Fibroblast of gingiva (primary cell): ENCODE measurements around the gene BCAS3.
"Not testable (repeated sequence)": the region's sequence is repeated elsewhere in the genome, so short reads cannot be mapped to it uniquely, and the experiment has no call there.

Experiments
- DNase-seq: peaks from one replicate; pipeline ENCODE4 v3.0.0-alpha.2; 2011; ENCODE audit warnings: low read depth

BCAS3 gene

GRCh38 chr17:60677308-60678117, at the start of gene BCAS3:
Gene BCAS3, plus strand, starts transcription at chr17:60677851.
- DNase-seq, result peak; percentile 99

- no peak for DNase-seq
Observed at GRCh38 chr17:60628252-60628889, 49.3 kb upstream of the BCAS3 start.

GRCh38 chr17:60629120-60629519, 48.5 kb upstream of the BCAS3 start:
- DNase-seq, result no peak

GRCh38 chr17:60630352-60630751, 47.3 kb upstream of the BCAS3 start:
- DNase-seq, result peak; percentile 17

- no peak for DNase-seq
Observed at GRCh38 chr17:60631119-60631518, 46.5 kb upstream of the BCAS3 start.

- no peak for DNase-seq
Observed at GRCh38 chr17:60637683-60638082, 40.0 kb upstream of the BCAS3 start.

- no peak for DNase-seq
Observed at GRCh38 chr17:60639019-60639330, 38.7 kb upstream of the BCAS3 start.

GRCh38 chr17:60640503-60640902, 37.1 kb upstream of the BCAS3 start:
- peak; percentile 11 for DNase-seq

- peak; percentile 48 for DNase-seq
Observed at GRCh38 chr17:60641126-60641525, 36.5 kb upstream of the BCAS3 start.

GRCh38 chr17:60641810-60642220, 35.8 kb upstream of the BCAS3 start:
- peak; percentile 68 for DNase-seq

- no peak for DNase-seq
Observed at GRCh38 chr17:60645918-60646523, 31.6 kb upstream of the BCAS3 start.

GRCh38 chr17:60646701-60647100, 30.9 kb upstream of the BCAS3 start:
- no peak for DNase-seq

GRCh38 chr17:60647705-60648104, 29.9 kb upstream of the BCAS3 start:
- no peak for DNase-seq

GRCh38 chr17:60652454-60653247, 25.0 kb upstream of the BCAS3 start:
- no peak for DNase-seq

- no peak for DNase-seq
Observed at GRCh38 chr17:60653569-60653968, 24.1 kb upstream of the BCAS3 start.

GRCh38 chr17:60656499-60656898, 21.2 kb upstream of the BCAS3 start:
- DNase-seq, result no peak

- no peak for DNase-seq
Observed at GRCh38 chr17:60659156-60659555, 18.5 kb upstream of the BCAS3 start.

- DNase-seq, result no peak
Observed at GRCh38 chr17:60661489-60661888, 16.2 kb upstream of the BCAS3 start.

- peak; percentile 48 for DNase-seq
Observed at GRCh38 chr17:60664022-60664421, 13.6 kb upstream of the BCAS3 start.

GRCh38 chr17:60665602-60666001, 12.0 kb upstream of the BCAS3 start:
- no peak for DNase-seq

GRCh38 chr17:60668741-60669140, 8.9 kb upstream of the BCAS3 start:
- not testable (repeated sequence) for DNase-seq

- peak; percentile 14 for DNase-seq
Observed at GRCh38 chr17:60671482-60671881, 6.2 kb upstream of the BCAS3 start.
